Femur (tissue), 1 donor: Measurements from ENCODE around the gene BCL2.

ENCODE experiments used
- DNase-seq: peaks from one replicate; pipeline ENCODE4 v3.0.0-alpha.2; 2017

The BCL2 gene

GRCh38 chr18:63135101-63135500, 184.5 kb downstream of the BCL2 start:
- DNase-seq, result no peak

DNA sequence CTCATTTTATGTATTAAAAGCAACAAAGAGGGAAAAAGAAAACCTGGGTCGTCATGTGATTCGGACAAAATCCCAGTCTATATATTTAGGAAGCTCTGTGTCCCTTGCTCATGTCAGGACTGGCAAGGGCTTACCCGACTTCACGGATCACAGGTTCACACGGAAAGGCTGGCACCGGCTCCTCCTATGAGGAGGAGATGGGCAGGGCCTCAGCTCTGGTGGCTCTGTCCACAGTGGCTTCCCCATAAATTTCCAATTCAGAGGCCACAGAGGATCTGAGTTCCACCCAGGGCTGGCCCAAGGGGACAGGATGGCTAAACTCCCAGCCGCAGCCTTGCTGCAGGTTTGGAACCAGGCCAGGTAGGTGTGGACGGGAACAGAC, 186.8 kb downstream of the BCL2 start:
- DNase-seq, result no peak

DNA sequence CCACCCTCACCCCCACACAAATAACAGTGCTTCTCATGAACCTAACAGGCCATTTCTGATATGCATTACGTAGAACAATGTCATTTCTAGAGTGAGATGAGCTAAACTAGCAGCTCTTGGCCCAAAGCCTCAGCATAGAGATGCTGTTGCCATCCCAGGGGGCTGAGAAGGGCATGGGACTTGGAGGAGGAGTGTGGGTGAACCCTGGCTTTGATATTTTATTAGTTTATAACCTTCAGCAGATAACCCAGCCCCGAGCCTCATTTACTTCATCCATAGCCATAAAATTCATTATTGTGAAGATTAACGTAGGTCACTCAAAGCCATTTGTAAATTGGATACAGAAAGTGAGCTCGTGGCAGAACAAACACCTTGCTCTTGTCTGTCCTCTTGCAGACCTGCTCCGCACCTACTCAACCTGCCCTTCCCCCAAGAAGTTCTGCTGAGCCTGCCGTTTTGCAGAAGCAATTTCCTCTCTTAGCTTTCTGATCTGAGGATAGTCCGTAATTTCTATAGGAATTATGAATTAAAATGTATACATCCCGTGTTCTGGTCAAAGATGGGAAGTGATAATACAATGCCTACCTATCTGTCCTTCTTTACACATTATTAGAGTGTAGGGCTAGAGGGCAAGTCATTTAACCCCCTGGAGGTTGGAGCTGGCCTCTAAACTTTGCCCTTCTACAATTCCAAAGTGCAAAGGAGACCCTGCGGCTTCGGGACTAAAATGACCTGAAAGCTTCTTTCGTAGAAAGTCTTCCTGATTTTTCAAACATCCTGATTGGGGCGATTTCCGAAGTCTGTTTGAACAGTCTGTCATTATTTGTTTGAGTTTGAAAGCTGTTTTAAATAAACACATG, 187.4 kb downstream of the BCL2 start:
- no peak for DNase-seq

DNA sequence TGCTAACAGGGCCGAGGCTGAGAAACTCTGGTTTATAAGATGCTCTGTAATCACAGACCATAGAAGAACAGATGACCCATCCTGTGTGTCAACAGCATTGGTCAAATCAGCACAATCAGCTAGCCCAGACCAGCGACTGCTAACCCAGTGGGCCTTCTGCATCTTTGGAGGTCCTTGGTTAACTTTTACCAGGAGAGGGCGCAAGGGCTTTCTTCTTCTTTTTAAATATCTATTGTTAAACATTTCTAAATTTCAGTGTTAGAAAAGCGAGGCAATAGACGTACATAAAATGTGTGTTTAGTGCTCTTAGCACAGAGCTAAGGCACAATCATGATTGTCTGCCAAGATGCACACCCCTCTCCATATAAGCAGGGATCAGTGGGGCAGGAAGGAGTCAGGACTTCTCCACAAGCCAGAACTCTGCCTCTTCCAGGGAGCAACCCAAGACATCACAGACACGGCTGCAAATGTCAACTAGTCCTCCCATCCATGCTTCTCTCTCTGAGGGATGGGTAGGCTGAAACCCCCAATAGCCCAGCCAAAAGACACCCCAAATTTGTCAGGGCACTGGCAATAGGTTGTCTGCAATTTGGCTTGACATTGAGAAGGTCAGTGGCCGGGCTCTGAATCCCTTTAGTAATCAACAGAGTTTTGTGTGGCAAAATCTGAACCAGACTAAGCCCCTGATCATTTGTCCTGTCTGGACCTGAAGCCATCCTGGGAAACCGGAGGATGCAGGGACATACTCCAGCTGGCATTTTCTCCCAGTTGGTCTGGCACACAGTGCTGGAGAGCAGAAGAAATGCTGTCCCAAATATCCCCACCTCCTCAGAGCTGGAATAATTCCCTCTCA, 188.2 kb downstream of the BCL2 start:
- peak; percentile 62 for DNase-seq

GRCh38 chr18:63130176-63130575, 189.4 kb downstream of the BCL2 start:
- no peak for DNase-seq

DNA sequence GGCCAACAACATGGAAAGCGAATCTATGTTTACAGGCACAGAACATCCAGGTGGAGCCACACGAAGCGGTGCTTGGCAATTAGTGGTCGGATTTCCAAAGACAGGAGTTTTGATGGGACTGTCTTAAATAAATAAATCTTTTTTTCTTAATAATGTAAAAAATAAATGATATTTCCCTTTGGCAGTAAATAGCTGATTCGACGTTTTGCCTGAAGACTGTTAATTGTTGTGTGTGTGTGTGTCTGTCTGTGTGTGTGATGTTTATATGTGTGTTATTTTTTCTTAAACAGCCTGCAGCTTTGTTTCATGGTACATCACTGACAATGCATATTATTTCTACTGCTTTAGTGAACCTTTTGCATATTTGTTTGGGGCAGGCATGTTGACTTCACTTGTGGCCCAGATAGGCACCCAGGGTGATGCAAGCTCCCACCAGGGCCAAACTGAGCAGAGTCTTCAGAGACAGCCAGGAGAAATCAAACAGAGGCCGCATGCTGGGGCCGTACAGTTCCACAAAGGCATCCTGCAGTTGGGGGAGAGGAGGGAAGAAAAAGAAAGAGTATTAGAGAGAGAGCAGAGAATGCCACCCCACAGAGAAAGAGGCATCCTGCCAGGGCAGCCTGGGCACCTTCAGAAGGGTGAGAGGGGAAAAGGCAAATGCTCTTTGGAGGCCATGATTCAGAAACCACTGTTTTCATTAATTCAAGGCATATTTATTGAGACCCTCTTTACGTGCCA, 191.2 kb downstream of the BCL2 start:
- DNase-seq, result no peak

GRCh38 chr18:63126134-63127069, 193.2 kb downstream of the BCL2 start:
- DNase-seq, result no peak

- DNase-seq, result no peak
These were observed 198.9 kb downstream of the BCL2 start for GRCh38 chr18:63120620-63121019.

GRCh38 chr18:63119647-63120046, 199.9 kb downstream of the BCL2 start:
- no peak for DNase-seq

- DNase-seq, result no peak
These were observed 205.5 kb downstream of the BCL2 start for GRCh38 chr18:63113899-63114565.

DNA sequence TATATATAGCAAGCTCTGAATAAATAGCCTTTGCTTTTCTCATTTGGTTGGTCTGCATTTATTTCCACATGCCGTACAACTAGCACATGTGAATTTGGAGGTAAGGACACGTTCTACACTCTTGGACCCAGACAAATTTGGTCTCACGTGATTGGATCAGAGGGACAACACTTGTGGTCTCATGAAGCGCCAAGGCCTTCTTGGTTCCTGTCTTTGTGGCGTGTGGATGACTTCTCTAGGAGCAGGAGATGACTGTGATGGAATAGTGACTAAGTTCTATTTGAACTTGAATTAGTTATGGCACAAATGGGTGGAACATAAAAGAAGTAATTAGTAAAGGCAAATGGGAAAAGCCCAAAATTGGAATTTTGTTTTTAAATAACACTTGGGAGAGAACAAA, 206.9 kb downstream of the BCL2 start:
- no peak for DNase-seq

DNA sequence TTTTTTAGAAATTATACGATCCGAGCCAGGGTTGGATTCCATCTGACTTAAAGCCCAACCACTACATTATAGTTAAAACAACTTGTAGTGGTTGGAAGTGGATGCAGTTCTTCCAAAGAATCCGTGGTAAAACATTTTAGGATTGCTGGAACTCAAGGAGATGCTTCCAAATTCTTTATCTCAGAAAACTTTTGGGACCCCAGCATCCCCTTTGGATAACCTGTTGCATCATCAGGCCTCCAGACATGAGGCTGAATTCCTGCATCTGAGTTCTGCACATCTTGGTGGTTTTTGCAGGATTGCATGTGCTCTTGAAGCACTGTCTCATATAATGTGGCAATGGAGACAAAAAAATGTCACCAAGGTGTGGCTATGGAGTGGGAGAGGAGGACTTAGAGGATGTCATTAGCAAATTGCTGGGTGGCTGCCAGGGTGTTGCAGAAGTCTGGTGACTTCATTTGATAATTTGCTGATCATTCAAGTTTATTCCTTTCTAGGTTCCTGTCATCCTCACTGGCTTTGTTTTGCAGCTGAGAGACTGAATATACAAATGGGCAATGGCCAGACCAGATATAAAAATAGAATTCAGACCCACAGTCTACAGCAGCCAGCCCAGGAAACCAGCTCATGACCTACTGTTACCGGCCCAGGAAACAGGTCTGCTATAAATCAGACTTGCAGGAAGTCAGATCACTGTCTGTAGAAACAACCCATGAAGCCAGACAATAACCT, 207.7 kb downstream of the BCL2 start:
- DNase-seq, result no peak

DNA sequence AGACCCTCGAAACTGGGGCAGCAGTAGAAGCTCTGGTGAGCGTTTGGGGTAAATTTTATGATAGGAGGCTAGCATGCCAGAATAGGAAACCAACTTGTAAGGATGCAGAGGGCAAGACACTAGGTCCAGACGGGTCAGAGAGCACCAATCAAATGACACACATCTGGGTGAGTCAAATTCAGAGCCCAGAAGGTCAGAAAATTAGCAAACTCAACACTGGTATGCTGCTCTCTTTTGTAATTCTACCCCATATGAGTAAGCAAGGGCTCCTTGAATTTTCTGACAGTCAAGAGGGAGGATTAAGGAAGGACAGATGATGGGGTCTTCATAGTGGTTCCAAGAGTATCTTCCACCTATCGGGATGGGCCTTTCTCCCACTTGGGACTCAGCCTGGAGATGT, 209.8 kb downstream of the BCL2 start:
- no peak for DNase-seq

DNA sequence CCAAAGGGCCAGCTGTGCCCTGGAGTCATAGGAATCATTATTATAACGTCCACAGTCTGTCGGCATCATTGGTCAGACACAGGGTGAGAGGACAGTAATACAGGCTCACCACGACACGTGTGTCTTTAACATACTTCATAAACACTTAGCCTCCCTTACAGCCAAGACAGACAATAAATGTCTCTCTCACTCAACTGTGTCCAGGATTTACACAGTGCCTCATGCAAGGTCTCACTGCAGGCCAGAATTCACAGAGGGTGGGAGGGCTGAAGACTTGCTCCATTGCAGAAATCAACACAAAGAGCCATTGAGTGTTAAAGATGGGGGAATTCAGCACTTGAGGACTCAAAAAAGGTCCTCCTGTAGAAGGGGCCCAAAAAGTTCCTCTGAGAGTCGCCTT, 210.5 kb downstream of the BCL2 start:
- no peak for DNase-seq

- DNase-seq, result no peak
These were observed 211.6 kb downstream of the BCL2 start for GRCh38 chr18:63107931-63108330.

DNA sequence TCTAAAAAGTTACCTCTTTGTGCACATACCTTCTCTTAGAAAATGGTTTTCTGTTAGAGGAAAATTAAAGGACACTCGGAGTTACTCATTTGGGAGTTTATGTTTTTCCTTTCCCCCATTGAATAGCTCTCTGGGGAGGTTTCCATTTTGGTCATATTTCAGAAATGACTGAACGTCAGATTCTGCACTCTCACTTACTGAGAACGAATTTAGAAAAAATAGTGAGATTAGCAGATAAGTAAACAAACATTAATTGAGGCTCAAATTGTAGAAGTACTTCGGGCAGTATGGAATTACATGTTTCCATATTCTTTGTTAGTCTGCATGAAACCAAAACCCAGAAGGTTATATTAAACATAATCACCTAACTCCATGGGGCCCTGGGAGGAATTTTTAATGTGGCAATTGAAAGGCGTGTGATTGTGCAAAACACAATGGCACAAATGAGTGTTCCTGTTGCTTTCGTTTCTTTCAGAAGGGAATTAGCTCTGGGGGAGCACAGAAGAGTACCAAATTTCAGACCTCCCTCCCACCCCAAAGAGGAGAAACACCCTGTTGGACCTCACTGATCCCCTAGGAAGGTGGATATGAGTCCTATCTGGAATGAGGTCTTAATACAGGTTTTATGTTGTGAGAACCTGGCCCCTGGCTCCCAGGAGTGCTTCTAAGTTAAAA, 212.3 kb downstream of the BCL2 start:
- no peak for DNase-seq

DNA sequence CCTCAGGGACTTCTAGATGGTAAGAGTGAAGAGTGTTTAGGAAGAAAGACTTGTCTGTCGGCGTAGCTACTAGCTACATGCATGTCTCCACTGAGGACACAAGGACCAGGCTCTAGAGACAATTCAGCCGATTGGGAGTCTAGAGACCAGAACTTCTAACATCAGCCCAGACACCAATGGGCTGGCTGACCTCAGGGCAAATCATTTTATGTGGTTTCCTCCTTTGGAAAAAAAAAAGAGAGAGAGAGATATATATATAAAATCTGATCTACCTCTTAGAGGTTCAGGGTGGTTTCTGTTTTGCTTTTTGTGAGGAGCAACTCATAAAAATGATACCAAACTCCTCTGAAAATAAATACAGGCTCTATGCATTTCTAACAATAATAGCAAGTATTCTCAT, 212.8 kb downstream of the BCL2 start:
- DNase-seq, result no peak

DNA sequence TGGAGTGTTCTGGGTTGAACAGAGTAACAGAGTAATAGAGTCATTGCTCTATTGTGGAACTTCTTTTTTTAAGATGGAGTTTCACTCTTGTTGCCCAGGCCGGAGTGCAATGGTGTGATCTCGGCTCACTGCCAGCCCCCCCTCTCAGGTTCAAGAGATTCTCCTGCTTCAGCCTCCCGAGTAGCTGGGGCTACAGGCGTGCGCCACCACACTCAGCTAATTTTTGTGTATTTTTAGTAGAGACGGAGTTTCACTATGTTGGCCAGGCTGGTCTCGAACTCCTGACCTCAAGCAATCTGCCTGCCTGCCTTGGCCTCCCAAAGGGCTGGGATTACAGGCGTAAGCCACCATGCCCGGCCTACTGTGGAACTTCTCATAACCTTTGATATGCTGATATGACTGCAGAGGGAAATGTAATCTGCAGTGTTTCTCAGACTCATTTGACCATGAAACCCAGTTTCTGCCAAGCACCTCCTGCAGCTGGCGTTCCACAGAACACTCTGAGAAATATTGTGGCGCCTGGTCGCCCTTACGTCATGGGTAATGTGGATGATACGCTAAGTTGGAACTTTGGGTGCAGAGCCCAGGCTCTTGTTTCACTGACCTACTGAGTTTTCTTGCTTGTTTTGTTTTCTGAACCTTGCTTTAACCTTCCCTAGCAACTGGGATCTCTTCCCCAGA, 213.8 kb downstream of the BCL2 start:
- no peak for DNase-seq

- no peak for DNase-seq
These were observed 214.7 kb downstream of the BCL2 start for GRCh38 chr18:63104868-63105267.
